Neural cell (in vitro differentiated cells): ENCODE measurements around the gene SGK2.

ENCODE experiments used
- CTCF ChIP-seq: fragments of 450-650 bp; IDR thresholded peaks from 2 replicates; pipeline ENCODE4 v1.5.1; 2014; ENCODE audit warnings: antibody characterized with exemption, mild to moderate bottlenecking, moderate library complexity; ENCODE audit not compliant: poor library complexity, severe bottlenecking
- POLR2AphosphoS5 ChIP-seq: IDR thresholded peaks from 2 replicates; pipeline ENCODE4 v1.6.1; 2012

- no peak for TF ChIP-seq CTCF
- no peak for TF ChIP-seq POLR2AphosphoS5
These were observed 29.8 kb upstream of the SGK2 start for GRCh38 chr20:43529051-43529450.
